Suprapubic skin (tissue), 4 donors: ENCODE data around the gene SIRT6.

ENCODE experiments used
- EP300 ChIP-seq: sonication (generic); formaldehyde crosslinking; IDR thresholded peaks from one replicate; pipeline ENCODE4 v1.6.1; 2017; ENCODE audit warnings: antibody characterized with exemption
- POLR2A ChIP-seq, 2 donors: fragments of 450-650 bp; IDR thresholded peaks; one replicate each; pipeline ENCODE4 v1.6.1; 2017; ENCODE audit warnings: antibody characterized with exemption in 2 of 2, mild to moderate bottlenecking in 2 of 2, moderate library complexity in 2 of 2
- POLR2AphosphoS5 ChIP-seq, 3 donors: sonication (generic); formaldehyde crosslinking; IDR thresholded peaks; one replicate each; pipeline ENCODE4 v1.6.1; 2017; ENCODE audit warnings: antibody characterized with exemption in 3 of 3
- TF ChIP-seq, protein P1 (sequence below), 2 donors: fragments of 200-600 bp in 1 of 2; fragments of 450-650 bp in 1 of 2; sonication (generic) in 1 of 2; IDR thresholded peaks; one replicate each; pipeline ENCODE4 v1.5.1; 2016 to 2019; ENCODE audit warnings: antibody characterized with exemption in 2 of 2, mild to moderate bottlenecking in 1 of 2, moderate library complexity in 1 of 2

DNA sequence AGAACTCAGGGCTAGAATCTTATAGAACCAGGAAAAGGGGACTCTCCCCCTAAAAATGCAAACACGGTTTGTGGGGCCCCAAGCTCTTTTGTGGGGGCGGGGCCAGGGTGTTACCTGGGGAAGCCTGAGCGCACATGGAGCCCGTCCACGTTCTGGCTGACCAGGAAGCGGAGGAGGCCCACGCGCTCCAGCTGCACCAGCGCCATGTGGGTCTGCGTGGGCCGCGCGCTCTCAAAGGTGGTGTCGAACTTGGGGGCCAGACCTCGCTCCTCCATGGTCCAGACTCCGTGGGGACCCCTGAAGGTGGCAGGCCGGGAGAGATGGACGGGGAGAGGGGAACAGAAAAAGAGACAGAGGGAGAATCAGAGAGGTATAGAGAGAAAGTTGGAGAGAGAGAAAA lies 3.4 kb downstream of the SIRT6 start:
- TF ChIP-seq, protein P1, sequence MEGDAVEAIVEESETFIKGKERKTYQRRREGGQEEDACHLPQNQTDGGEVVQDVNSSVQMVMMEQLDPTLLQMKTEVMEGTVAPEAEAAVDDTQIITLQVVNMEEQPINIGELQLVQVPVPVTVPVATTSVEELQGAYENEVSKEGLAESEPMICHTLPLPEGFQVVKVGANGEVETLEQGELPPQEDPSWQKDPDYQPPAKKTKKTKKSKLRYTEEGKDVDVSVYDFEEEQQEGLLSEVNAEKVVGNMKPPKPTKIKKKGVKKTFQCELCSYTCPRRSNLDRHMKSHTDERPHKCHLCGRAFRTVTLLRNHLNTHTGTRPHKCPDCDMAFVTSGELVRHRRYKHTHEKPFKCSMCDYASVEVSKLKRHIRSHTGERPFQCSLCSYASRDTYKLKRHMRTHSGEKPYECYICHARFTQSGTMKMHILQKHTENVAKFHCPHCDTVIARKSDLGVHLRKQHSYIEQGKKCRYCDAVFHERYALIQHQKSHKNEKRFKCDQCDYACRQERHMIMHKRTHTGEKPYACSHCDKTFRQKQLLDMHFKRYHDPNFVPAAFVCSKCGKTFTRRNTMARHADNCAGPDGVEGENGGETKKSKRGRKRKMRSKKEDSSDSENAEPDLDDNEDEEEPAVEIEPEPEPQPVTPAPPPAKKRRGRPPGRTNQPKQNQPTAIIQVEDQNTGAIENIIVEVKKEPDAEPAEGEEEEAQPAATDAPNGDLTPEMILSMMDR (IDR thresholded peaks at IDR 0.05): no peak
- no peak for TF ChIP-seq POLR2AphosphoS5 (IDR thresholded peaks at IDR 0.05)
- no peak for TF ChIP-seq POLR2A (IDR thresholded peaks at IDR 0.05)
- TF ChIP-seq EP300: no peak
